ENCODE results near the gene ZBED5. TPM values are rescaled to one million over a fixed set of nuclear protein-coding genes. Genes with fewer than 3 reads are reported as not detected.

ZBED5 gene
- total RNA-seq, 1 donor from 2014 or later: 13.6 TPM

DNA sequence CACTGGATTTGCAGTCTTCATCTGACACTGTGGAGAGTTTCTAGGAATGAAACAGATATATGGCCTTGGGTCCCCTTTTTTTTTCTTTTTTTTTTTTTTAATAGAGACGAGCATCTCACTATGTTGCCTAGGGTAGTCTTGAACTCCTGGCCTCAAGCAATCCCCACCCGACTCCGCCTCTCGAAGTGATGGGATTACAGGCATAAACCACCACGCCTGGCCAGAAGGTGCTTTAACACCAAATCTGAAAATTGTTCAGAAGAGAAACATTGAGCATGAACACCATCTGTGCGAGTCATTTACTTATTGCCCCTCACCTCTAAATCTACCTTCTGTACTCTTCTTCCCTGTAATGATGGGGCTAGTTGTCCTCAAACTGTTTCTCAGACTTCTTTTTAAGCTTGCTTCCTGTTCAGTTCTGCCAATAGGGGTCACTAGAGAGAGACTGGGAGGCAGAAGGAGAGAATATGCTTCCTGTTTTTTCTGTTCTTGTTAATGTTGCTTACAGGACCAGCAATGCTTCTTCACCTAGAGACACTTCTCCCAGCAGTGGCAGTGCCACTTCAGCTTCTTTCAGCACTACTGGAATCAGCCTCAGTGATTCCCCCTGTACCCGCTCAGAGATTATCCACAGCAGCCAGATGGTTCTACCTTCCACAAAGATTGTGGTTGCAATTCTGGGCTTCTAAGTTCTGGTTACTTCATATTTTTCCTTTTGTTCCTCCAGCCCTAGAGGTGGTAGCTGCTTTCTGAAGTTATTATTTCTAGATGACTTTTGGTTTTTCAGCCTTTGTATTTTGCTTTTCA, 20.8 kb upstream of the ZBED5 start:
- DNase-seq: peak; percentile 69

DNA sequence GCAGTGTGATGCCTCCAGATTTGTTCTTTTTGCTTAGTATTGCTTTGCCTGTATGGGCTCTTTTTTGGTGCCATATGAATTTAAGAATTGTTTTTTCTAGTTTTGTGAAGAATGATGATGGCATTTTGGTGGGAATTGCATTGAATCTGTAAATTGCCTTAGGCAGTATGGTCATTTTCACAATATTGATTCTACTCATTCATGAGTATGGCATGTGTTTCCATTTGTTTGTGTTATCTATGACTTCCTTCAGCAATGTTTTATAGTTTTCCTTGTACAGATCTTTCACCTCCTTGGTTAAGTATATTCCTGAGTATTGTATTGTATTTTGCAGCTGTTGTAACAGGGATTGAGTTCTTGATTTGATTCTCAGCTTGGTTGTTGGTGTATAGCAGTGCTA, 18.3 kb upstream of the ZBED5 start:
- no peak for DNase-seq

DNA sequence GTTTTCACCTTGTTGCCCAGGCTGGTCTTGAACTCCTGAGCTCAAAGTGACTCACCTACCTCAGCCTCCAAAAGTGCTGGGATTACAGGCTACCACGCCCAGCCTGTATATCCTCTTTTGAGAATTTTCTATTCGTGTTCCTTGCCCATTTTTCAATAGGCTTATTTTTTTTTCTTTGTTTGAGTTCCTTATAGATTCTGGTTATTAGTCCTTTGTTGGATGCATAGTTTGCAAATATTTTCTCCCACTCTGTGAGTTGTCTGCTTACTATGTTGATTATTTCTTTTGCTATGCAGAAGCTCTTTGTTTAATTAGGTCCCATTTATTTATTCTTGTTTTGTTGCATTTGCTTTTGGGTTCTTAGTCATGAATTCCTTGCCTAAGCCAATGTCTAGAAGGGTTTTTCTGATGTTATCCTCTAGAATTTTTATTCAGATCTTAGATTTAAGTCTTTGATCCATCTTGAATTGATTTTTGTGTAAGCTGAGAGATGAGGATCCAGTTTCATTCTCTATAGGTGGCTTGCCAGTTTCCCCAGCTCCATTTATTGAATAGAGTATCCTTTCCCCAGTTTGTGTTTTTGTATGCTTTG, 17.7 kb upstream of the ZBED5 start:
- no peak for DNase-seq

DNA sequence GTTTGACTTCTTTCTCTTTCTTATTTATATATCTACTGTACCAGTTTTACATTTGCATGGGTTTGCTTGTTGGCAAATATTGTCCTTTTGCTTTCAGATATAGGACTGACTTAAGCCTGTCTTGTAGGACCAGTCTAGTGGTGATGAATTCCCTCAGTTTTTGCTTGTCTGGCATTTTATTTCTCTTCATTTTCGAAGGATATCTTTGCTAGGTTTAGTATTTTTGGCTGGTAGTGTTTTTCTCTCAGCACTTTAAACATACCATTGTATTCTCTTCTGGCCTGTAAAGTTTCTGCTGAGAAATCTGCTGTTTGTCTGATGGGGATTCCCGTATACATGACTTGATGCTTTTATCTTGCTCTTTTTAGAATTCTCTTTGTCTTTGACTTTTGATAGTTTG, 14.2 kb upstream of the ZBED5 start:
- no peak for DNase-seq

DNA sequence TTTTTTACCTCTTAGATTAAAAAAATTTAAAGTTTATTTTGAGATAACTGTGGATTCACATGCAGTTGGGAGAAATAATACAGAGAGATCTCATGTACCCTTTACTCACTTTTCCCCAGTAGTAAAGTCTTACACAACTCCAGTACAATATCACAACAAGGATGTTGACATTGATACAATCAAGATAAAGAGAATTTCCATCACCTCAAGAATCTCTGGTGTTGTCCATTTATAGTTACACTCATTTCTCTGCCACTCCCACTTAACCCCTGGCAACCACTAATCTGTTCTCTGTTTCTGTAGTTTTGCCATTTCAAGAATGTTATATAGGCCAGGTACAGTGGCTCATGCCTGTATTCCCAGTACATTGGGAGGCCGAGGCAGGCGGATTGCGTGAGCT, 10.5 kb upstream of the ZBED5 start:
- no peak for DNase-seq

DNA sequence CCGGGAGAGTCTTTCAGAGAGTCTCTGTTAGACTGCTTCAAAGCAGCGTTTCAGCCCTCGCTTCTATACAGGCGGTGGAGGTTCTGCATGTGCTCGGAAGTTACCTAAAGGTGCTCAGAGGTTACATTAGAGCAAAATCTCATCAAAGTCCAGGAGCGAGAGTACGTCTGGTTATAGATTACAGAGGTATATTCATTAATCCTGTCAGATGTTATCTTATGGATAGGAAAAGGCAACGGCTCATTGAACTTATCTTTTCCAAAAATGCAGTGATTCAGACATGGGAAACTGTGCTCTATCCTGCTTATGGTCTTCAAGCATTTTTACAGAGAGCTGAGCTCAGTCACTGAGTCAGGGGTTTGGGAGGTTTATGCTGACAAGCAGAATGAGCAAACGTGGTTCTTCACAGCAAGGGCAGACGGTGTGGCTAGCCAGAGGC, 9.1 kb upstream of the ZBED5 start:
- DNase-seq: no peak

DNA sequence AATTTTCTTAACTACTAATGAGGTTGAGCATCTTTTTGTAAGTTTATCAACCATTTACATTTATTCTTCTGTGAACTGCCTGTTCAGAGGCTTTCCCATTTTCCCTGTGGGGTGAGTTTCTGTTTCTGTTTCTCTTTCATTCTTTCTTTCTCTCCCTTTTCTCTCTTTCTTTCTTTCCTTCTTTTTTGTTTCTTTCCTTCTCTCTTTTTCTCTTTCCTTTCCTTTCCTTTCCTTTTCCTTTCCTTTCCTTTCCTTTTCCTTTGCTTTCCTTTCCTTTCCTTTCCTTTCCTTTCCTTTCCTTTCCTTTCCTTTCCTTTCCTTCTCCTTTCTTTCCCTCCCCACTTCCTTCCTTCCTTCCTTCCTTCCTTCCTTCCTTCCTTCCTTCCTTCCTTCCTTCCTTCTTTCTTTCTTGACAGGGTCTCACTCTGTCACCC, 8.0 kb upstream of the ZBED5 start:
- no peak for DNase-seq

DNA sequence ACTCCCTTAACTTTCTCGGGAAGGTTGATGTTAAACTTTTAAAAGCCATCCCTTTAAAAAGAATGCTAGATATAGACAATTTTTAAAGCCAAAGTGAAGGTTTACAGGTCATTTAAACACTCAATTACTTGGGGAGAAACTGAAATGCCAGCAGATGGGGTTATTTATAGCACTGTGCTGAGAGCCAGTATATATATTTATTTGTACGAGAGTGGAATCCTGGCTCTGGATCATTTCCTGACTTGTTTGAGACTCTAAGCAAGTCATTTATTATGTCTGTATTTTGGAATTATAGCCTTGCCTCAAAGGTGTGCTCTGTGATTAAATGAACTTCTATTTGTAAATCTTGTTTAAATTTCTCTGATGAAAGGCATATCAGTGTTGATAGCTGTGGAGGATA, 6.8 kb upstream of the ZBED5 start:
- DNase-seq: peak; percentile 27

DNA sequence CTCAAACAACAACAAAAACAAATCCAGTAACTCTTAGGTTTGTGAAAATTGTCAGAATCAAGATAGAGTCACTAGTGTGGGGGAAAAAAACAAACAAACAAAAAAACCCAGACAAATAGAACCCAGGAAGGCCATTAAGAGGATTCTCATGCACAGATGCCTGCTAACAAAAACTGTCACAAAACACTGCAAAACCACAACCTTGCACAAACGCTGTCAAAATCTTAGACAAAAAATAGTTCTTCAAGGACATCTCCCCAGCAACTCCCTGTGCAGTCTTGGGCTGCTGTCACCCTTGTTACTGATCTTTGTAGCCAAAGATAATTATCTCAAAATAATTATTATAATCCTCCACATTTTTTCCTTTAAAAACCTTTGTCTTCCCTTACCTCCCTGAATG, 4.6 kb upstream of the ZBED5 start:
- no peak for DNase-seq

DNA sequence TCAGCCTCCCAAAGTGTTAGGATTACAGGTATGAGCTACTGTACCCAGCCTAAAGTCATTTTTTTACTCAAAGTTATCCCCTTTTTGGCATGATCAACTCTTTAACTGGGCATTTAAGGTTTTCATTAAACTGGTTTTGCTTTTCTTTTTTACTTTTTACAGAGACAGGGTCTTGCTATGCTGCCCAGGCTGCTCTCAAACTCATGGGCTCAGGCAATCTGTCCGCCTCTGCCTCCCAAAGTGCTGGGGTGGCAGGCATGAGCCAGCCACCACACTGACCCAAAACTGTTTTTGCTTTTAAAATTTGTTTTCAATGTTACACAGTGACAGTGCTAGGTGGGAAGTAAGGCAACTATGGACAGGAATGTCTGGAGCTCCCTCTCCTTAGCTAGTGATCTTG, 3.9 kb upstream of the ZBED5 start:
- DNase-seq: no peak

DNA sequence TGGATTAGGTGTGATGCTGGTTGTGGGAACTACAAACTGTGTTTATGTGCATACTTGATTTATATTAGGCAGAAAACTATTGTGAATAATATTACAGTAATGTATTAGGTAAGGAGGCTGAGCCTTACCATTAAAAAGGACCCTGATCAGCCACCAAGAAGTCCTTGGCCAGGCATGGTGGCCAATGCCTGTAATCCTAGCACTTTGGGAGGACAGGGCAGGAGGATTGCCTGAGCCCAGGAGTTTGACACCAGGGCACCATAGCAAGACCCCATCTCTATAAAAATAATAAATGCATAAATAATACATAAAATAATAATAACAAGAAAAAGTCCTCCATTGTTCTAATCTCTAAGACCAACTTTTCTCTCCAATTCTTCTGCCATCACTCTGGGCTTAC, 3.2 kb upstream of the ZBED5 start:
- DNase-seq: no peak

DNA sequence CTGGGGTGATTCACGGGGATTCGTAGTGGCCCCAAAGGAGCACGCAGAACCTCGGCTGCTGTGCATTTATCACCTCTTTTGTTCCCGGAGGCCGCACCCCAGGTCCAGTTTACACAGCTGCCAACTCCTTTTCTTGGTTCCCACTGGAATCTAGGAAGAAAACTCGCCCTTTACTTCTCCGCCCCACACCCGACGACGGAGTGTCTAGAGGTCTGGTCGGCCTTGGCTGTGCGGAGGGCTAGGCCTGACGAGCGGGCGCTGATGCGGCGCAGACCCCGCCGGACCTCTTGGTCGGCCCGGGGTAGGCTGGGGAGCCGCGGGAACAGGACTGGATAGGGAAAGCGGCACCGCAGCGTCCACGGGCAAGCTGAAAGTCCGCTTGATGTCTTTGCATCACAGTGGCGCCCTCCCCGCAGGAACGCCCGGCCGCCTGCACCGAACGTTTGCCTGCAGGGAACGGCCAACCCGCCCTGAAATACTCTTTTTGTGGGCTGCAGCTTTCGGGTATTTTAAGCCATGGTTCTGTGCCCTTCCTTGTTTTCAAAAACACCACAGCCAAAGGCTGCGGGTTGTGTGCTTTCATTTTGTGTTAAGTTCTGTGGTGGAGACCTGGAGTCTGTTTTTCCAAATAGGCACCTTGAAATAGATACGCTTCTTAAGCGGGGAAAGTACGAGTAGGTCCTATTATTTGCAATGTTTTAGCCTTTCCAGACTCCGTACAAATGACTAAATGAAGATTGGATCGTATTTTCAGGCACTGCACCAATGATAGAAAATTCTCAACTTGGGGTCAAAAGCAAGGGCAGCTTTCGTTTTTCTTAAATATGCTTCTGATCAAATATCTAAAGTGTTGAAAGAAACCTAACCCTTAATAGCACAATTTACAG, 829 bp upstream of the ZBED5 start:
- peak; percentile 69 for DNase-seq

DNA sequence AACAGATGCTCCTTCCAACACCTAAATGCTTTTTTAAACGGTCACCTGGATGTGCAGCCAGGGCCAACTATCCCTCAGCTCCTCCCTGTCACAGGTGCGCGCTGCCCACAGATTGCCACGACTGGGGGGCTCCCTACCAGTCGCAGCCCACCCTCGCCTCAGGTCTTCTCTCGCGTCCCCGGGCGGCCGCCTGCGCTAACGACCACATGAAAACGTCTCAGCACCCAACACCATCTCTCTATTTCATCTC, 469 bp downstream of the ZBED5 start:
- no peak for DNase-seq

DNA sequence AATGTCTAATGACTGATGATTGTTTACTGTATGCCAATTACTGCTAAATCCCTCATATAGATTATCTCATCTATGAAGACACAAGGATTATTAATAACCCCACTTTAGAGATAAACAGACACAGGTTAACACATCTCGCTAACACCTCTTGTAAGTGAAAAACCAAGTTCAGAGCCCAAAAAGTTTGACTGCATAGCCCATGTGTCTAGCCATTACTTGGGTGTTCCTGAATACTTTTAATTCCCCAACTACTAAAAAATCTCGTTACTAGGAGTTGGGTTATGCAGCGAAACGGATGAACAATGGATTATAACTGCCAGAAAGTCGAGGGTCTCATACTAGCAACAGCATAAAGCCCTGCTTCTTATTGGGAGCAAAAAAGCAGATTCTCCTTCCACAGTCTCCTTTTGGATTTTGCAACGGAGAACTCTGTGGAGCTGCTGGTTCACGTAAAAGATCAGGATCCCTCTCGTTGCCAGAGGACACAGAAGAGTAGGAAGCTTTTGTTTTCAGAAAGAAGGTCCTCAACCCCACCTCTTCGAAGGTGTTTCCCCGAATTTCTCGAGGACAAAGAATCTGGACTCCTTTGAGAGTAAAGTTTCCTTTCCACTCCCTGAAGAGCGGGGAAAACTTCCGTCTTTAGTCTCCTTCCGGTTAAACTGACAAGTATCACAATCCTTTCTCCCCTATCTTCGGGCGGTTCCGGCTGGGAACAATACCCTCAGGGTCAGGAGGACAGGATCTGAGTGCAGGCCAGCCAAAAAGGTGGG, 979 bp downstream of the ZBED5 start:
- peak; percentile 55 for DNase-seq

DNA sequence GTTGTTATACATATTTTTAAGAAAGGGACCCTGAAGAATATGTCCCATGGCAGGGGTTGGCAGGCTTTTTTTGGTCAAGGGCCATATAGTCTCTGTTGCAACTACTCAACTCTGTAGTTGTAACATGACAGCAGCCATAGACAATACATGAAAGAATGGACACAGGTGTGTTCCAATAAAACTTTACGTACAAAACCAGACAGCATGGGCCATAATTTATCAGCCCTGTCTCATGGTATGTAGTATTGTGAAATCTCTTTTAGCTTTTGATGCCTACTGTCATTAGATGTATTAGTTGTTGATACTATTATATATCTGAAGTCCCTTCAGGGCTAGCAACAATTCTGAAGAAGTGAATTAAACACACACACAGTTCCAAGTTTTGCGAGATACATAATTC, 2.6 kb downstream of the ZBED5 start:
- no peak for DNase-seq

DNA sequence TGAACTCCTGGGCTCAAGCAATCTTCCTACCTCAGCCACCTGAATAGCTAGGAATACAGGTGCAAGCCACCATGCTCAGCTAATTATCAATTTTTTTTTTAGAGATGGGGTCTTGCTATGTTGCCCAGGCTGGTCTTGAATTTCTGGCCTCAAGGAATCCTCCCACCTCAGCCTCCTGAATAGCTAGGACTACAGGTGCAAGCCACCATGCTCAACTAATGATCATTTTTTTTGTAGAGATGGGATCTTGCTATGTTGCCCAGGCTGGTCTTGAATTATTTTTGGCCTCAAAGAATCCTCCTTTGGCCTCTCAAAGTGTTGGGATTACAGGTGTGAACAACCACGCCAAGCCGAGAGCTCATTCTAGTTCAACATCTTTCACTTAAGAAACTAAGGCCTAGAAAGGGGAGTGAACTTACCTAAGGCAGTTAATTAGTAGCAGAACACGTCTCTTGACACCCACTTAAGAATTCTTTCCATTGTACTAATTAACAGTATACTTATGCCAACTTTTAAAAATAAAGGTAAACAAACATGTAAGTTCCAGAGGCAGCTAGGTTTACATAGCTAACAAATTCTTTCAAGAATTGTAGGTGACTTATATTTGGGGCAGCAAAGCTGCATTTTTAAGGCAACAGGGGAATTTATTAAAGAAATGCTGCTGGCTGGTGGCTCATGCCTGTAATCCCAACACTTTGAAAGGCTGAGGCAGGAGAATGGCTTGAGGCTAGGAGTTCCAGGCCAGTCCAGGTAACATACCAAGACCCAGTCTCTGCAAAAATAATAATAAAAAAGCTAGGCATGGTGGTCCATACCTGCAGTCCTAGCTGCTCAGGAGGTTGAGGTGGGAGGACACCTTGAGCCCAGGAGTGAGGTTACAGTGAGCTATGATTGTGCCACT, 9.6 kb downstream of the ZBED5 start:
- DNase-seq: no peak

DNA sequence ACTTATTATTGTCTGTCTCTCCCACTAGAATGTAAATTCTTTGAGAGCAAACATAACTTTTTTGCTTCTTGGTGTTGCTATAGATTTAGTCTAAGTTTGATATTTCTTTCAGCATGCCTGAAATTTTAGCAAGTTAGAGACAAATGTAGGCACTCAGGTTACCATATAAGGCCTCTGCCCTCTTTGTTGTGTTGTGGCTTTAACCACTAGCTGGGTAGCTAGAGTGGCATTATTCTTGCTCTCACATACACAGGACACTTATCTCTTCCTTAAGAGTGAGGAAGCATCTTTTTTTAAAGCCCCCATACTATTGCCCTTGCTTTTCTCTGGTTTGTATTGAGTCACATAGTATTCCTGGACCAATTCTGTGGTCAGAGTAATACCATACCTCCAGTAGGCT, 11.2 kb downstream of the ZBED5 start:
- no peak for DNase-seq

DNA sequence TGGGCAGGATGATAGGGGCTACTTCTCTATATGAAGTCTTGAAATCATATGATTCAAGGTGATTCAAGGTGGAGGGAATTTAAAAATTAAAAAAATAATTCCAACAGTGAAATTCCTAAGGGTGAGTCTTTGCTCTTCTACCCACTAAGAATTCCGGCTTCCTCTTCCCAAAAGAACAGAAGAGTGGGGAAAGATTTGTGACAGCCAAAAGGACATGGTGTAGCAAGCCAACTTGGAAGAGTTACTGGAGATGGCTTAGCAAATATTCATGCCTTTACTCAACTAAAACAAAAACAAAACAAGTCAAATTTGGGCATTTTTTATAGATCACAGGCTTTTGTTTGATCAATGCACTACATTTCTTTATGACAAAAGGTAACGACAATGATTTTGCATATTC, 12.3 kb downstream of the ZBED5 start:
- DNase-seq: no peak

DNA sequence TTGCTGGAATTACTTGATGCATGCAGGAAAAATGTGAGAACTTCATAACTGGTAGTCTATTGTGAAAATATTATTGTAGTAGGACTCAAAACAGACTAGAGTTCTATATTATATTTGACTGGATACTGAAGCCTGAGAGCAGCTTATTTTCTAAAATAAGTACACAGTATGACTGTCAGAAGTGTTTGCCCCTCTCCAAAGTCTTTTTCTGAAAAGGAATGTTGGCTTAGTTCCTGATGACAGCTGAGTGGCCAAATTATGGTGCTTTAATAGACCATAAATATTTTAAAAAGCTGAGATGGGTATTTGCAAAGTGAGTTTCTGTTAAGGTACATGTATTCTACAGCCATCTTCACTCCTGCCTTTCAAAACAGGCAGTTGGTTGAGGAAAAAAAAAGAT, 13.1 kb downstream of the ZBED5 start:
- no peak for DNase-seq

DNA sequence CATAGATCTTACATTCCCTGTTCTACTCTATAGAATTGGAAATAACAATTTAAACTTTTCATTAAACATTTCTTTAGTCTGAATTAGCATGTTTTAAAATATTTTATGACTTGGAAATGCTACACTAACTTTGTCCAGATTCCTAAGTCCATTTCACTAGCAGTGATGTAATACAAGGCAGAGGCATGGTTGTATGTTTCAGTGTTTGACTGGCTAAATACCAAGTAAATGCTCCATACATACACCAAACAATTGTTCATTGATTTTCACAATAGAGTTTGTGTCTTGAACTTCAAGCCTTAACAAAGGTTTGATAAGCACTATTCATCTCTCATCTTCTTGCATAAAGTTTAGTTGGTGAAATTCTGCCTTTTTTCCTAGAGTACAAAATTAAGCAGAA, 13.5 kb downstream of the ZBED5 start:
- DNase-seq: no peak

DNA sequence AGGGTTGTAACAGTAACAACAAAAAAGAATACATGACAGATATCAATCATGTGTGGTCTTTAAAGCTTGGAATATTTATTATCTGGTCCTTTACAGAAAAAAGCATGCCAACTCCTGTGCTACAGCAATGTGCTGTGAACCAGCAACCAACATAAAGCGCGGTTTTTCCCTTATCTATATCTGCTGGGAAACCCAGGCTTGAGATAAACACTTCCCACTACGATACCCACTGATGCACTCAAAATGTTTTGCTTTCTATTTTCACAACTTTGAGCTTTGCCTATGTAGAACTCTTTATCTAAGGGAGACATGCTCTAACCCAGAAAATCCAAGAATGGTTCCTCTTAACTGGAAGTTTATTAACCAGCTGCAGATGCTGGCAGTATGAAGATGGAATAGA, 19.0 kb downstream of the ZBED5 start:
- DNase-seq: no peak

DNA sequence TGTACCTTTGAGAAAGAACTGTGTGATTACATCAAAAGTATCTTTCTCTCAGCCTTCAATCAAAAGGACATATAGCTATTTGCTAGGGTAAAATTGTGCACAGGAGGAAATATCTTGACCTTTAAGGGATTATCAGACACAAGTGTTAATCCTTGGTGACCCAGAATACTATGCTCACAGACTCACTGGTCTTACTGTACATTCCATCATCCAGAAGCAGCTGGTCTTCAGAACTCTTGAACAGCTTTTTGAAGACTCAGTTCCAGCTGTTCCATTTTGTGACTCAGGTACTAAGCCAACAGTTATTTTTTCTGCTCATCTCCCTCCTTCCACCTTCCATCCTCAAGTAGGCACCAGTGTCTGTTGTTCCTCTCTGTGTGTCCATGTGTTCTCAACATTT, 19.8 kb downstream of the ZBED5 start:
- DNase-seq: no peak
